ENCODE measurements around the gene PITPNM1. TPM values are rescaled to one million over a fixed set of nuclear protein-coding genes. Genes with fewer than 3 reads are reported as not detected.

Gene PITPNM1
- total RNA-seq, 1 donor from 2014 or later, result 71.5 TPM

DNA sequence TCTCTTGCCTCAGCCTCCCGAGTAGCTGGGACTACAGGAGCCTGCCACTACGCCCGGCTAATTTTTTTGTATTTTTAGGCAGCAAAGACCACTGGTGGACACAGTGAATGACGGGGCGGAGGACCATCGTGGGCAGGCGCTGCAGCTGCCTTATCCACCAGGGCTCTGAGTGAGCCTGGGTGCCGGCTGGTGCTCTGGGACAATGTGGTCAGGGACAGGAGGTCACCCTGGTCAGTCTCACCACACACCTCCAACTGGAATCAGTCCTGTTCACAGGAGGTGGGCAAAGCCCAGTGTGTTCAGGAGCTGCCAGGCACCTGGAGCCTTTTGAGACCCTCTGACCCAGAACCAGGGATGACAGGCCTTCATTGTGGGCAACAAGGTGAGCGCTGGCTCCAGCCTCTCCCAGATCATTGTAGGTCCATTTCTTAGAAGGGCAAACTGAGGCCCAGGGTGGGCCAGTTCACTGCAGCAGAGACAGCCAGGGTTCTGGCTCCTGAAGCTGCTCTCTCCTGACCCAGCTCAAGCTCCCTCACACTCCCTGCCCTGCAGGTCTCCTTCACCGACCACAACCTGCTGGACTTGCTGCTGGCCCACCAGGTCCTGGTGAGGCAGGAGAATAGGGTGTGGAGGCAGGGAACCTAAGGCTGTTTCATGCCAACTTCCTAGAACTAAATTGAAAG lies 33.8 kb upstream of the PITPNM1 start:
- H3K4me1 Mint-ChIP-seq (ENCODE audit: low read depth, unreplicated experiment), result no peaks in the 10 kb centered on the region
- Histone ChIP-seq H3K36me3 (ENCODE audit: insufficient read depth, low read length) (no peaks in the 10 kb centered on the region), H3K9ac (ENCODE audit: low read length) (no peak overlapping the region), H4K20me1 (ENCODE audit: insufficient read depth, low read length) (no peaks in the 10 kb centered on the region), H3K9me3 (ENCODE audit: insufficient read depth, low read depth, low read length) (peaks cover 5% of the 10 kb centered on the region), H2AFZ (ENCODE audit: low read depth, low read length) (no peak overlapping the region), H3K4me2 (ENCODE audit: low read length) (no peak overlapping the region), H3K4me1 (ENCODE audit: insufficient read depth, low read length) (no peaks in the 10 kb centered on the region), H3K4me3 (ENCODE audit: insufficient read depth, low read depth, low read length) (no peak overlapping the region), H3K27me3 (ENCODE audit: insufficient read depth, low read length) (no peaks in the 10 kb centered on the region), H3K79me2 (ENCODE audit: insufficient read depth, low read length) (no peaks in the 10 kb centered on the region), H3K27ac (ENCODE audit: low read depth, low read length) (no peak overlapping the region)
- H3K4me3 Mint-ChIP-seq (ENCODE audit: unreplicated experiment), result no peak overlapping the region
- peaks cover 2% of the 10 kb centered on the region for H3K36me3 Mint-ChIP-seq (ENCODE audit: low read depth, unreplicated experiment)
- H3K27me3 Mint-ChIP-seq (ENCODE audit: low read depth, unreplicated experiment), result peaks cover 11% of the 10 kb centered on the region
- FAIRE-seq (no peak), DNase-seq (ENCODE audit: low read depth) (no peak)
- TF ChIP-seq EZH2 (IDR thresholded peaks at IDR 0.05; ENCODE audit: insufficient read depth, low read length), result no peak
- TF ChIP-seq, protein P1, sequence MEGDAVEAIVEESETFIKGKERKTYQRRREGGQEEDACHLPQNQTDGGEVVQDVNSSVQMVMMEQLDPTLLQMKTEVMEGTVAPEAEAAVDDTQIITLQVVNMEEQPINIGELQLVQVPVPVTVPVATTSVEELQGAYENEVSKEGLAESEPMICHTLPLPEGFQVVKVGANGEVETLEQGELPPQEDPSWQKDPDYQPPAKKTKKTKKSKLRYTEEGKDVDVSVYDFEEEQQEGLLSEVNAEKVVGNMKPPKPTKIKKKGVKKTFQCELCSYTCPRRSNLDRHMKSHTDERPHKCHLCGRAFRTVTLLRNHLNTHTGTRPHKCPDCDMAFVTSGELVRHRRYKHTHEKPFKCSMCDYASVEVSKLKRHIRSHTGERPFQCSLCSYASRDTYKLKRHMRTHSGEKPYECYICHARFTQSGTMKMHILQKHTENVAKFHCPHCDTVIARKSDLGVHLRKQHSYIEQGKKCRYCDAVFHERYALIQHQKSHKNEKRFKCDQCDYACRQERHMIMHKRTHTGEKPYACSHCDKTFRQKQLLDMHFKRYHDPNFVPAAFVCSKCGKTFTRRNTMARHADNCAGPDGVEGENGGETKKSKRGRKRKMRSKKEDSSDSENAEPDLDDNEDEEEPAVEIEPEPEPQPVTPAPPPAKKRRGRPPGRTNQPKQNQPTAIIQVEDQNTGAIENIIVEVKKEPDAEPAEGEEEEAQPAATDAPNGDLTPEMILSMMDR (IDR thresholded peaks at IDR 0.05; ENCODE audit: insufficient read depth, low read depth, low read length), result no peak
- no peak overlapping the region for H3K27ac Mint-ChIP-seq (ENCODE audit: unreplicated experiment)
- H3K9me3 Mint-ChIP-seq (ENCODE audit: unreplicated experiment), result peaks cover 1% of the 10 kb centered on the region

DNA sequence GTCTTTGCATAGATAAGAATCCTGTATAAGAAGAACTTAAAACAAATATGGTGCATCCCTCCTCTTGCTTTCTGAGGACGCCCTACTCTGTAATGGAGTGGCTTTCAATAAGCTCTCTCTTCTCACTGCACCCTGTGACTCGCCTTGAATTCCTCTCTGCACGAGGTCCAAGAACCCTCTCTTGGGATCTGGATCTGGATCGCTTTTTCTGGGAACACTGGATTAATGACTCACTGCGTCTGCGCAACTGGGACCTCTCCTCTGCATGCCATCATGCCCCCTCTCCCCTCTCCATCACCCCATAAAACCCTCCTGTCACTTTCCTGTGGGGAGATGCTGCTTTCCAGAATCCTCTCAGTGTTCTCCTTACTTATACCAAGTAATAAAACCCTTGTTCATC lies 33.1 kb upstream of the PITPNM1 start:
- no peaks in the 10 kb centered on the region for H4K20me1 ChIP-seq (ENCODE audit: insufficient read depth, low read length)
- Mint-ChIP-seq H3K4me3 (ENCODE audit: unreplicated experiment) (no peak overlapping the region), H3K9me3 (ENCODE audit: unreplicated experiment) (peaks cover 6% of the 10 kb centered on the region), H3K27ac (ENCODE audit: unreplicated experiment) (no peak overlapping the region), H3K27me3 (ENCODE audit: low read depth, unreplicated experiment) (peaks cover 8% of the 10 kb centered on the region), H3K36me3 (ENCODE audit: low read depth, unreplicated experiment) (peaks cover 2% of the 10 kb centered on the region), H3K4me1 (ENCODE audit: low read depth, unreplicated experiment) (no peaks in the 10 kb centered on the region)
- H3K27me3 ChIP-seq (ENCODE audit: insufficient read depth, low read length), result no peaks in the 10 kb centered on the region
- no peak overlapping the region for H3K27ac ChIP-seq (ENCODE audit: low read depth, low read length)
- H3K79me2 ChIP-seq (ENCODE audit: insufficient read depth, low read length), result no peaks in the 10 kb centered on the region
- no peak overlapping the region for H3K9ac ChIP-seq (ENCODE audit: low read length)
- H3K4me3 ChIP-seq (ENCODE audit: insufficient read depth, low read depth, low read length), result no peak overlapping the region
- DNase-seq (ENCODE audit: low read depth) (no peak), FAIRE-seq (no peak)
- H3K4me1 ChIP-seq (ENCODE audit: insufficient read depth, low read length), result no peaks in the 10 kb centered on the region
- H3K36me3 ChIP-seq (ENCODE audit: insufficient read depth, low read length), result no peaks in the 10 kb centered on the region
- H3K4me2 ChIP-seq (ENCODE audit: low read length), result no peak overlapping the region
- no peak for TF ChIP-seq EZH2 (IDR thresholded peaks at IDR 0.05; ENCODE audit: insufficient read depth, low read length)
- TF ChIP-seq, protein P1 (IDR thresholded peaks at IDR 0.05; ENCODE audit: insufficient read depth, low read depth, low read length), result no peak
- H2AFZ ChIP-seq (ENCODE audit: low read depth, low read length), result no peak overlapping the region
- peaks cover 12% of the 10 kb centered on the region for H3K9me3 ChIP-seq (ENCODE audit: insufficient read depth, low read depth, low read length)

DNA sequence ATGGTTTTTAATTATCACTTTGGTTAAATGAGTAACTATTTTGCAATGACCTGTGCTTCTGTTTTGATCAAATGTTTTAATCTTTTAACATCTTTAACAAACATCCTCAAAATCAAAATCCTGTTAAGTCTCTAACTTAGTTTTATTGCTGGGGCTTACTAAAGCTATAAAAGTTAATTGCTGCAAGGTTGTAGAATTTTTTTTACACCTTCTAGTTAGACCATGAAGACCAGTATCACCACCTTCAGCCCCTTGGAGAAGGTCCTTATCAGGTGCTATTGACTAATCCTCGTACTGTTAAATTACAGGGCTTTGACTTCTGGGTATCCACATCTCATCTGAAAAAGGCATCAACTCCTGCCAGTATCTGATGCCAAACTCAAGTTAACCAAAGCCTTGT lies 30.4 kb upstream of the PITPNM1 start:
- Mint-ChIP-seq H3K36me3 (ENCODE audit: low read depth, unreplicated experiment) (no peaks in the 10 kb centered on the region), H3K27me3 (ENCODE audit: low read depth, unreplicated experiment) (peaks cover 5% of the 10 kb centered on the region), H3K4me3 (ENCODE audit: unreplicated experiment) (no peak overlapping the region), H3K27ac (ENCODE audit: unreplicated experiment) (no peak overlapping the region), H3K9me3 (ENCODE audit: unreplicated experiment) (peaks cover 12% of the 10 kb centered on the region), H3K4me1 (ENCODE audit: low read depth, unreplicated experiment) (no peaks in the 10 kb centered on the region)
- Histone ChIP-seq H3K79me2 (ENCODE audit: insufficient read depth, low read length) (no peaks in the 10 kb centered on the region), H3K4me2 (ENCODE audit: low read length) (no peak overlapping the region), H3K36me3 (ENCODE audit: insufficient read depth, low read length) (no peaks in the 10 kb centered on the region), H3K9ac (ENCODE audit: low read length) (no peak overlapping the region), H3K4me3 (ENCODE audit: insufficient read depth, low read depth, low read length) (no peak overlapping the region), H3K27ac (ENCODE audit: low read depth, low read length) (no peak overlapping the region), H4K20me1 (ENCODE audit: insufficient read depth, low read length) (no peaks in the 10 kb centered on the region), H3K9me3 (ENCODE audit: insufficient read depth, low read depth, low read length) (peaks cover 12% of the 10 kb centered on the region), H2AFZ (ENCODE audit: low read depth, low read length) (no peak overlapping the region), H3K27me3 (ENCODE audit: insufficient read depth, low read length) (peaks cover 3% of the 10 kb centered on the region), H3K4me1 (ENCODE audit: insufficient read depth, low read length) (no peaks in the 10 kb centered on the region)
- no peak for TF ChIP-seq EZH2 (IDR thresholded peaks at IDR 0.05; ENCODE audit: insufficient read depth, low read length)
- TF ChIP-seq, protein P1 (IDR thresholded peaks at IDR 0.05; ENCODE audit: insufficient read depth, low read depth, low read length), result no peak
- DNase-seq (ENCODE audit: low read depth) (no peak), FAIRE-seq (no peak)

All from astrocyte (in vitro differentiated cells and primary cell).